ENCODE results near the gene SPNS2. TPM values are rescaled to one million over a fixed set of nuclear protein-coding genes. Genes with fewer than 3 reads are reported as not detected.
A peak's percentile ranks its signal among the peaks of the same experiment; 100 is the strongest.

Gene SPNS2
- total RNA-seq, 4 donors from 2014 or later: 25.1 to 76.3 (median 49.6) TPM

DNA sequence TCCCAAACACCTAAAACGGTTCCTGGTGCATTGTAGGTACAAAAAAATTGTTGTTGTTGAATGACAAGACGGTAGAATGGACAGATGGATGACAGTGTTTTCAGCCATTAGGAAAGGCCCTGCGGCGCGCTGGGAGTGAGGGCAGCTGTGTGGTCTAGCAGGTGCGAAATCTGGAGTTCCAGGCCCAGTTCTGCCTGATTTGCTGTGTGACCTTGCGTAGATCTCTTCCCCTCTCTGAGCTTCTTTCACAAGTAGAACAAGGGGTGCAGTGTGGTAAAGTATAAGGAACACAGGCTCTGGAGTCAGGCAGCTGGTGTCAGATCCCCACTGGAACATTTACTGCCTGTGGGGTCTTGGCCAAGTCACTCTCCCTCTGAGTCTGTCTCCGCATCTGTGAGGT lies 25.3 kb downstream of the SPNS2 start:
- H3K9me3 ChIP-seq: no peaks in the 10 kb centered on the region
- no peak overlapping the region for H3K27ac ChIP-seq
- peaks cover 12% of the 10 kb centered on the region for H3K4me1 ChIP-seq
- TF ChIP-seq POLR2AphosphoS5 (IDR thresholded peaks at IDR 0.05) (no peak), EP300 (IDR thresholded peaks at IDR 0.05) (no peak), POLR2A (IDR thresholded peaks at IDR 0.05) (no peak)
- TF ChIP-seq, protein P1, sequence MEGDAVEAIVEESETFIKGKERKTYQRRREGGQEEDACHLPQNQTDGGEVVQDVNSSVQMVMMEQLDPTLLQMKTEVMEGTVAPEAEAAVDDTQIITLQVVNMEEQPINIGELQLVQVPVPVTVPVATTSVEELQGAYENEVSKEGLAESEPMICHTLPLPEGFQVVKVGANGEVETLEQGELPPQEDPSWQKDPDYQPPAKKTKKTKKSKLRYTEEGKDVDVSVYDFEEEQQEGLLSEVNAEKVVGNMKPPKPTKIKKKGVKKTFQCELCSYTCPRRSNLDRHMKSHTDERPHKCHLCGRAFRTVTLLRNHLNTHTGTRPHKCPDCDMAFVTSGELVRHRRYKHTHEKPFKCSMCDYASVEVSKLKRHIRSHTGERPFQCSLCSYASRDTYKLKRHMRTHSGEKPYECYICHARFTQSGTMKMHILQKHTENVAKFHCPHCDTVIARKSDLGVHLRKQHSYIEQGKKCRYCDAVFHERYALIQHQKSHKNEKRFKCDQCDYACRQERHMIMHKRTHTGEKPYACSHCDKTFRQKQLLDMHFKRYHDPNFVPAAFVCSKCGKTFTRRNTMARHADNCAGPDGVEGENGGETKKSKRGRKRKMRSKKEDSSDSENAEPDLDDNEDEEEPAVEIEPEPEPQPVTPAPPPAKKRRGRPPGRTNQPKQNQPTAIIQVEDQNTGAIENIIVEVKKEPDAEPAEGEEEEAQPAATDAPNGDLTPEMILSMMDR (IDR thresholded peaks at IDR 0.05): no peak
- no peaks in the 10 kb centered on the region for H3K36me3 ChIP-seq
- DNase-seq (ENCODE audit: low spot score in 2 of 2): no peak
- WGBS: 82% methylated on average over 8 of the region's 8 CpGs
- no peak overlapping the region for H3K4me3 ChIP-seq
- H3K27me3 ChIP-seq: no peaks in the 10 kb centered on the region

DNA sequence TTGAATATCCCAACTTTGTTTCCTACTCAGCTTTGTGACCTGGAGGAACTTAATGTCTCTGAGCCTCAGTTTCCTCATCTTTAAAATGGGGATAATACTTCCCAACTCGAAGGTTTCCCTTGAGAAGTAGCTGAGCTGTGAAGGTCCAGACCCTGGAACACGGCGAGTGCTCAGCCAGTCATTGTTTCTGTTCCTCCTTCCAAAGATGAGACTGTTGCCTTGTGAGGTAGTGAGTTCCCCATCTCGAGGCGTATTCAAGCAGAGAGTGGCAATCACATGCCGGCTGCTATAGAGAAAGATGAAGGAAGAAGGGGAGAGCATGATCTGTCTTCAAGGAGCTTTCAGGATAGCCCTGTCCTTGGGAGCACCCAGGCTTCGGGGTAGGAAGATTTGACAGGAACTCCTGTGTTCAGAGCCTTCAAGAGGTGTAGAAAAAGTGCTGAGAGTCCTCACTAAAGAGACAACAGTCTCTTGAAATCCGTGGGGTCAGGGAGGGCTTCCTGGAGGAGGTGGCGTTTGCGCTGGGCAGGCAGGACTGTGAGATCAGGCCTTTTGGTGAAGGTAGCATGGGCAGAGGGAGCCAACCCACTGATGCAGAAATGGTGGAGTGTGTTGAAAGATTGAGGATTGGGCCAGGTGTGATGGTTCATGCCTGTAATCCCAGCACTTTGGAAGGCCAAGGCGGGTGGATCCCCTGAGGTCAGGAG lies 27.2 kb downstream of the SPNS2 start:
- H3K36me3 ChIP-seq: no peaks in the 10 kb centered on the region
- H3K4me1 ChIP-seq: peaks cover 3% of the 10 kb centered on the region
- H3K9me3 ChIP-seq: no peaks in the 10 kb centered on the region
- H3K27ac ChIP-seq: no peak overlapping the region
- TF ChIP-seq POLR2A (IDR thresholded peaks at IDR 0.05): no peak
- TF ChIP-seq, protein P1 (IDR thresholded peaks at IDR 0.05): no peak
- no peak for TF ChIP-seq EP300 (IDR thresholded peaks at IDR 0.05)
- TF ChIP-seq POLR2AphosphoS5 (IDR thresholded peaks at IDR 0.05): no peak
- WGBS: 85% methylated on average over 11 of the region's 11 CpGs
- DNase-seq (ENCODE audit: low spot score in 2 of 2): no peak
- H3K27me3 ChIP-seq: no peaks in the 10 kb centered on the region
- no peak overlapping the region for H3K4me3 ChIP-seq

GRCh38 chr17:4527134-4527533 lies 28.5 kb downstream of the SPNS2 start:
- H3K4me1 ChIP-seq: peaks cover 3% of the 10 kb centered on the region
- no peaks in the 10 kb centered on the region for H3K36me3 ChIP-seq
- no peaks in the 10 kb centered on the region for H3K27me3 ChIP-seq
- H3K27ac ChIP-seq: peak overlapping the region; percentile 2
- no peak overlapping the region for H3K4me3 ChIP-seq
- TF ChIP-seq, protein P1 (IDR thresholded peaks at IDR 0.05): no peak
- no peak for TF ChIP-seq EP300 (IDR thresholded peaks at IDR 0.05)
- TF ChIP-seq POLR2A (IDR thresholded peaks at IDR 0.05): no peak
- no peak for TF ChIP-seq POLR2AphosphoS5 (IDR thresholded peaks at IDR 0.05)
- no peak for DNase-seq (ENCODE audit: low spot score in 2 of 2)
- H3K9me3 ChIP-seq: no peaks in the 10 kb centered on the region
- 56% methylated on average over 1 of the region's 1 CpG for WGBS

- H3K9me3 ChIP-seq: no peaks in the 10 kb centered on the region
- peaks cover 1% of the 10 kb centered on the region for H3K4me1 ChIP-seq
- no peaks in the 10 kb centered on the region for H3K27me3 ChIP-seq
- peak overlapping the region; percentile 2 for H3K27ac ChIP-seq
- TF ChIP-seq POLR2AphosphoS5 (IDR thresholded peaks at IDR 0.05): no peak
- TF ChIP-seq, protein P1 (IDR thresholded peaks at IDR 0.05): no peak
- TF ChIP-seq POLR2A (IDR thresholded peaks at IDR 0.05): no peak
- no peak for TF ChIP-seq EP300 (IDR thresholded peaks at IDR 0.05)
- 61% methylated on average over 12 of the region's 12 CpGs for WGBS
- no peak overlapping the region for H3K4me3 ChIP-seq
- no peak for DNase-seq (ENCODE audit: low spot score in 2 of 2)
- no peaks in the 10 kb centered on the region for H3K36me3 ChIP-seq
These were observed 29.0 kb downstream of the SPNS2 start for GRCh38 chr17:4527566-4528125.

GRCh38 chr17:4529533-4530152 lies 31.0 kb downstream of the SPNS2 start:
- WGBS: 79% methylated on average over 13 of the region's 13 CpGs
- peaks cover 21% of the 10 kb centered on the region for H3K4me1 ChIP-seq

More at GRCh38 chr17:4529533-4530152, 31.0 kb downstream of the SPNS2 start:
- TF ChIP-seq, protein P1 (IDR thresholded peaks at IDR 0.05): no peak
- no peak for TF ChIP-seq POLR2A (IDR thresholded peaks at IDR 0.05)
- H3K36me3 ChIP-seq: no peaks in the 10 kb centered on the region
- no peak overlapping the region for H3K27ac ChIP-seq
- no peaks in the 10 kb centered on the region for H3K27me3 ChIP-seq
- no peaks in the 10 kb centered on the region for H3K9me3 ChIP-seq
- no peak for DNase-seq (ENCODE audit: low spot score in 2 of 2)
- no peak overlapping the region for H3K4me3 ChIP-seq
